HG03060 (cell line): Measurements from ENCODE around the gene LAMA2.

ENCODE experiments used
- ATAC-seq: cut with Tn5 transposase; IDR thresholded peaks from one replicate; pipeline ENCODE4 v1.9.1; 2021; ENCODE audit warnings: low read depth, moderate number of reproducible peaks; ENCODE audit not compliant: unreplicated experiment

Gene LAMA2

GRCh38 chr6:129475477-129476247, 592.7 kb downstream of the LAMA2 start:
- no peak for ATAC-seq

GRCh38 chr6:129476248-129476564, 593.3 kb downstream of the LAMA2 start:
- no peak for ATAC-seq

- ATAC-seq, result no peak
Observed at GRCh38 chr6:129476810-129477209, 593.9 kb downstream of the LAMA2 start.

GRCh38 chr6:129478379-129478778, 595.4 kb downstream of the LAMA2 start:
- ATAC-seq, result no peak

GRCh38 chr6:129481706-129482105, 598.8 kb downstream of the LAMA2 start:
- no peak for ATAC-seq

GRCh38 chr6:129485746-129486145, 602.8 kb downstream of the LAMA2 start:
- ATAC-seq, result no peak

- no peak for ATAC-seq
Observed at GRCh38 chr6:129486327-129486726, 603.4 kb downstream of the LAMA2 start.

- ATAC-seq, result no peak
Observed at GRCh38 chr6:129488313-129488712, 605.4 kb downstream of the LAMA2 start.

- no peak for ATAC-seq
Observed at GRCh38 chr6:129489215-129489765, 606.4 kb downstream of the LAMA2 start.

- ATAC-seq, result peak; percentile 81
Observed at GRCh38 chr6:129490521-129491255, 607.8 kb downstream of the LAMA2 start.

GRCh38 chr6:129491436-129491835, 608.5 kb downstream of the LAMA2 start:
- ATAC-seq, result no peak

- ATAC-seq, result no peak
Observed at GRCh38 chr6:129492260-129492659, 609.3 kb downstream of the LAMA2 start.

- no peak for ATAC-seq
Observed at GRCh38 chr6:129493354-129493902, 610.5 kb downstream of the LAMA2 start.

GRCh38 chr6:129494099-129494498, 611.2 kb downstream of the LAMA2 start:
- no peak for ATAC-seq

GRCh38 chr6:129494586-129494985, 611.6 kb downstream of the LAMA2 start:
- ATAC-seq, result no peak

- no peak for ATAC-seq
Observed at GRCh38 chr6:129495652-129496051, 612.7 kb downstream of the LAMA2 start.

- ATAC-seq, result no peak
Observed at GRCh38 chr6:129497481-129498441, 614.8 kb downstream of the LAMA2 start.

GRCh38 chr6:129498541-129498940, 615.6 kb downstream of the LAMA2 start:
- no peak for ATAC-seq

GRCh38 chr6:129498950-129499842, 616.3 kb downstream of the LAMA2 start:
- ATAC-seq, result peak; percentile 73
